Bronchial epithelial cell (primary cell): Measurements from ENCODE around the gene ANKRD23. TPM values are rescaled to one million over a fixed set of nuclear protein-coding genes. Genes with fewer than 3 reads are reported as not detected.

Source experiments
- DNase-seq: peaks from one replicate; pipeline ENCODE4 v3.0.0-alpha.2; 2010; ENCODE audit warnings: low read depth
- FAIRE-seq: peaks from 2 replicates; lab custom pipeline; 2011; peaks lifted over from hg19 to GRCh38; lab: Jason Lieb, UNC
- H3K27me3 ChIP-seq: 2 replicates; pipeline ENCODE4 v1.5.1; 2011; ENCODE audit warnings: low read length; ENCODE audit not compliant: control insufficient read depth, insufficient read depth
- H3K36me3 ChIP-seq: 2 replicates; pipeline ENCODE4 v1.5.1; 2011; ENCODE audit warnings: low read length; ENCODE audit not compliant: control insufficient read depth, insufficient read depth
- H3K4me3 ChIP-seq: 2 replicates; pipeline ENCODE4 v1.5.1; 2011; ENCODE audit warnings: mild to moderate bottlenecking, low read depth, low read length, control low read depth
- CTCF ChIP-seq: IDR thresholded peaks from 2 replicates; pipeline ENCODE4 v1.5.1; 2011; ENCODE audit warnings: mild to moderate bottlenecking, moderate library complexity, low read length, control low read depth, inconsistent platforms; ENCODE audit not compliant: insufficient read depth, severe bottlenecking
- total RNA-seq: library from RNA; depleted of rRNA; stranded (reverse); fragments of >200 nt; gene quantifications from 2 replicates; pipeline ENCODE4 v1.2.1, GENCODE V29; 2014

The ANKRD23 gene
- total RNA-seq, 1 donor from 2014 or later: 0.79 TPM

- H3K27me3 ChIP-seq: no peaks in the 10 kb centered on the region
- peak within 1 kb of the TSS; percentile 80 for H3K4me3 ChIP-seq
- DNase-seq: no peak
Measured at GRCh38 chr2:96869822-96870625, 26.2 kb upstream of the ANKRD23 start, which contains the start of gene SEMA4C. Gene SEMA4C (minus strand): TSS chr2:96870080. CDS start chr2:96867886, 2,194 bp downstream.

GRCh38 chr2:96869281-96869821, 25.5 kb upstream of the ANKRD23 start:
- no peaks in the 10 kb centered on the region for H3K27me3 ChIP-seq
- TF ChIP-seq CTCF: no peak
- peak overlapping the region; percentile 80 for H3K4me3 ChIP-seq
- no peak for DNase-seq
- H3K36me3 ChIP-seq: peaks cover 15% of the 10 kb centered on the region
- FAIRE-seq: no peak

More at GRCh38 chr2:96869822-96870625, 26.2 kb upstream of the ANKRD23 start, which contains the start of gene SEMA4C:
- peaks cover 11% of the 10 kb centered on the region for H3K36me3 ChIP-seq
- FAIRE-seq: no peak
- TF ChIP-seq CTCF: no peak

GRCh38 chr2:96868555-96869280, 24.9 kb upstream of the ANKRD23 start:
- Histone ChIP-seq H3K27me3 (no peaks in the 10 kb centered on the region), H3K4me3 (peak overlapping the region; percentile 80), H3K36me3 (peaks cover 18% of the 10 kb centered on the region)
- TF ChIP-seq CTCF: peak; percentile 71
- peak; percentile 61 for DNase-seq
- no peak for FAIRE-seq

- no peak for FAIRE-seq
- Histone ChIP-seq H3K4me3 (peak overlapping the region; percentile 80), H3K36me3 (peaks cover 24% of the 10 kb centered on the region), H3K27me3 (no peaks in the 10 kb centered on the region)
- no peak for TF ChIP-seq CTCF
- no peak for DNase-seq
Measured at GRCh38 chr2:96867756-96868554, 24.1 kb upstream of the ANKRD23 start.

GRCh38 chr2:96866986-96867755, 23.4 kb upstream of the ANKRD23 start:
- TF ChIP-seq CTCF: no peak
- Histone ChIP-seq H3K27me3 (no peaks in the 10 kb centered on the region), H3K4me3 (no peak overlapping the region), H3K36me3 (peaks cover 24% of the 10 kb centered on the region)
- DNase-seq (no peak), FAIRE-seq (no peak)
